NCI-H1105 (cell line): ENCODE measurements around the gene MEP1A.
"Not testable (repeated sequence)": the region's sequence is repeated elsewhere in the genome, so short reads cannot be mapped to it uniquely, and the experiment has no call there.

Experiments
- DNase-seq: peaks from one replicate; lab custom pipeline; 2025; lab: John Stamatoyannopoulos, UW

Gene MEP1A

DNA sequence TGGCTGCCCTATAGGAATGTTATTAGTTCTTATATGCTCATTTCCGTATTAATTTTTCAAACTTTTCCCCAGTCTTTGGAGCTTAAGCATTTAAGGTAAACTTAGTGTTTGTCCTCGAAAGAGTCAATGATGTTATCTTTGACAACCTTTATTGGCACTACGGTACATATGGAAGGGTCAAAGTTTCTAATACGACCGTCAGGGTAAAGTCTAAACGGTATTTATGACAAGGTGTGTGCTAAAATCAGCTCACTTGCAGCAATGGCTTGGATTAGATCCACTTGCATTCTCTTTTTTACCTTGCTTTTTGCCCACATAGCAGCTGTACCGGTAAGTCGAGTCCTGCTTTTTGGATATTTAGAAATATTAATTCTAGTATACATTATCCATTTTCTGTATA lies at the start of gene MEP1A:
Gene MEP1A, plus strand, starts transcription at position 252 of the 400 bp plus-strand sequence. Its CDS starts 10 bp downstream, at position 262.
- DNase-seq = no peak

GRCh38 chr6:46743425-46744158 lies 49.6 kb upstream of the MEP1A start:
- no peak for DNase-seq

- DNase-seq = not testable (repeated sequence)
These were observed 48.9 kb upstream of the MEP1A start for GRCh38 chr6:46744159-46744725.

- DNase-seq = no peak
These were observed 47.2 kb upstream of the MEP1A start for GRCh38 chr6:46745973-46746372.

DNA sequence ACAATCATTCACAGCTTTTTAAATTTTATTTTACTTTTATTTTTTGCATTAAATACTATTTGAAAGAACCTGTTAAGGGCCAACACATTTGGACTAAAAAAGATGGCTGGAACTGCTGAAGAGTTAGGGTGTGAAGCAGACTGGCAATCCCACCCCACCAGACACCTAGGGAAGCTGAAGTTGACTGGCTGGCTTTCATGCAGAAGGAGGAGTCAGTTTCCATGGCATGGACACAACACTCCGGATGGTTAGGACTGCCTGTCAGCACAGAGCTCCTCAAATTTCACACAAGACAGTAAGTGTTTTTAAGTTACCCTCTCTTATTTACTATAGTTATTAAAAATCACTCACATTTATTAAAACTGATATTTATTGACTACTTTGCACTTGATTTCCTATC lies 46.5 kb upstream of the MEP1A start, which contains the start of gene ANKRD66:
Gene ANKRD66, plus strand, starts transcription at position 238 of the 400 bp plus-strand sequence. CDS start 5,016 bp downstream, outside the sequence.
- no peak for DNase-seq

- DNase-seq = no peak
These were observed 44.2 kb upstream of the MEP1A start for GRCh38 chr6:46748940-46749503.

DNA sequence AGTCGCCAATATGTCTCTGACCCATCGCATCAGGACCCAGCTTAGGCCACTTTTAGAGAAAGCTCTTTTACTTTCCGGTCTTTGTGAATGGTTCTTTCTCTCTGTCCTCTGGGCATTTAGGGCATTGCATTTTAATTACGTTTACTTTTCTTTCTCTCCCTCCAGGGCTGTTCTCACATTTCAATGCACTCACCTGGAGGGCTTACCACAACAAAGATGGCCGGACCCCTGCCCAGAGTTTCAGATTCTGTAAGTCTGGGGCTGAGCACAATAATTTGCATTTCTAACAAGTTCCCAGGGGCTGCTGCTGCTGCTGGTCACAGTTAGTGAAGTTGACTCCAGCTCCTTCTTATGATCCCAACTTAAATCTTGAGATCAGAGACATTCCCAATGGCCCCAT lies 43.5 kb upstream of the MEP1A start:
- DNase-seq = no peak

DNA sequence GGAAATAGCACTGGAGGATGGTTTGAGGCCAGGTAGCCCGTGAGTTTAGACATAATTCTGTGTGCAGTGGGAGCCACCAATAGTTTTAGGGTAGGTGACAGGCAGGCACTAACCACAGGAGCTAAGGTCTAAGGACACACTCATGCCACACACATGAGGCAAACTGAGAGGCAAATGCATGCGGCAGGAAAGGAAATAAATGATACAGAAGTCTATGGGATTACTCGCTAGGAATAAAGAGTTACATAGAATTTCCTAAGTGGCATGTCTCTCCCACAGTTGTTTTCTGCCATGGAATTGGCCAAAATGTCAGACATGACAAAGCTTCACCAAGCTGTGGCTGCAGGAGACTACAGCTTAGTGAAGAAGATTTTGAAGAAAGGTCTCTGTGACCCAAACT lies 41.5 kb upstream of the MEP1A start:
- DNase-seq = no peak

DNA sequence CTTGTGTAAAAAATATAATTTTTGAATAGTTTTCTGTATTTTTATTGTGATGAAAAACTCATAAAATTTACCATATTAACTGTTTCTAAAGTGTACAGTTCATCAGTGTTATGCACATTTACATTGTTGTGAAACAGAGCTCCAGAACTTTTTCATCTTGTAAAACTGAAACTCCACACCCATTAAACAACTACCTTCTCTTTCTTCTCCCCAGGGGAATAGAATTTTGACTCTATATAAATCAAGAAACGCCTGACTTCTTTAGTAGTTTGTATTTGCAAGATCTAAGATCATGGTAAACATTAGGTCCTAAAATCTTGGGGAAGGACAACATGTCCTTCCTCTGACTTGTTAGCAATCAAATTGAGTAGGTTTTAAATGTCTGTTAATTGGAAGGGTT lies 37.3 kb upstream of the MEP1A start:
- DNase-seq = no peak

DNA sequence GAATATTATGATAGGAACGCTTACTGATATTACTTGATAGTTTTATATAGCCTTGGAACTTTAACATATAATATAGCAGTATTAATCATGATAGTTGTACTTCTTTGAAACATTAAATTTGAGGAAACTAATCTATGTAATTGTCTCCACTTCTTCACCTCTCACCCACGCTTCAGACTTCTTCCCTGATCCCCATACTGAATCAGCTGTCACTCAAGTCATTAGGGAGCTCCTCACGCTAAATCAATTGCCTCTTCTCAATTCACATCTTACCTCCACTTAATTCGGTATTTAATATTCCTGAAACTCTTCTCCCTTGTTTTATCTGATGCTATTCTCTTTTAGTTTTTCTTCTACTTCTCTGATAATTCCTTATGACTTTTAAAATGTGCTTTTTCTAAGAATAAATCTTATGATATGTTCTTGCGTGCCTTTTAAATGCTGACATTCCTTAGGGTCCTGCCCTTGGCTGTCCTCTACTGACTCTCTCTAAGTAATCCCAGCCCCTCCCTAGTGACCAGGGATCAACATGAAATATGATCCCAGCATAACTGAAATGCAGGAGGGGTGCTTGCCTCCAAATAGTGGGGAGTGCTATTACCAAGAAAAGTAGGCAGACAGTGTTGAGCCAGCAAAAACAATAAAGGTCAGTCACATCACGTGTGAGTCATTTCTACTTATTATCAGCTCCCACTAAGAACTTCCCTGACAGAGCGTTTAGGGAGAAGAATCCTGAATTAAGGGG lies 36.5 kb upstream of the MEP1A start:
- no peak for DNase-seq

GRCh38 chr6:46757214-46757596 lies 36.0 kb upstream of the MEP1A start:
- no peak for DNase-seq

- DNase-seq = no peak
These were observed 34.0 kb upstream of the MEP1A start for GRCh38 chr6:46758960-46759753.

DNA sequence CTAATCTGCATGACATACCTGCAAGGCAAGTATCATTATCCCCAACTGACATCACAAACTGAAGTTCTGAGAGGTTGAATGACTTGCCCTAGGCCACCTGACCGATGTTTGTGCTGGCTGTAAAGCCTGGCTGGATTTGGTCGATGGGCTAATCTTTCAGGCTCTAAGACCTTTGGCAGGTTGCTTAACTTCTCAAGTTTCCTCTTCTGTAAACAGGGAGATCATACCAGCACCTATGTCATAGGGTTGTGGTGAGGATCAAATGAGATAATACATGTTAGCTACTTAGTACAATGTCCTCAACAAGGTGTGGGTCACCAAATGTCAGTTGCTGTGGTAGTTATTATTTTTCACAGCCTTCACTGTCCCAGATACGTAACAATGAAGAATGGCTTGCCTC lies 32.3 kb upstream of the MEP1A start:
- no peak for DNase-seq

DNA sequence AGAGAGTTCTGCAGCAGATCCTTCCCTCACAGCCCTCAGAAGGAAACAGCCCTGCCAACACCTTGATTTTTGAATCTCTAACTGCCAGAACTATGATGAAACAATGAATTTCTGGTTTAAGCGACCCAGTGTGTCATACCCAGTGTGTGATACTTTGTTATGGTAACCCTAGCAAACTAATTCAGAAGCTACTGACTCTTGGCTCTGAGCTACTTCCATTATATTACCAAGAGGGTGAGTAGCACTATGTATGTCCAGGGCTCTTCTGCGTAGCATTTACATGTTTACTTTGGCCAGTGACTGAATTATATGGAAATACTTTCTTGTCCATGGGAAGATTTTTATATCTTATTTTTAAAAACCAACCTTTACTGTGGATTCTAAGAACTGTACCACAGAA lies 29.7 kb upstream of the MEP1A start:
- no peak for DNase-seq

- DNase-seq = not testable (repeated sequence)
These were observed 28.9 kb upstream of the MEP1A start for GRCh38 chr6:46764280-46764679.

DNA sequence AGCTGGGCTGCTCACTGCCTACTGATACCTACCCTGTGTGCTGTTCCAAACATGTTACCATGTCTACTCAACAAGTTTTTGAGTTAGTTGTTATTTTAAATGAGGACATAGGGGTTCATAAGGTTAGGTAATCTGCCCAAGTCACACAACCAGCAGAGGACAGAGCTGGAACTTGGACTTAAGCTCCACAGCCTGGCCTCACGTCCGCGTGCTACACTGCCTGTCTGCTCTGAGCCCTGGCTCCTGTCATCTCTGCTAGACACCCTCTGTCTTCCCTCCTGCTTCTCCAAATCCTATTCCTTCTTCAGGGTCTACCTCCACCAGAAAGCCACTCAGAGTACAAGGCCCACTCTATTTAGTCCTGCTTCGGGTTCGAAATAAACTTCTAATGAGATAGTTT lies 28.2 kb upstream of the MEP1A start:
- no peak for DNase-seq

DNA sequence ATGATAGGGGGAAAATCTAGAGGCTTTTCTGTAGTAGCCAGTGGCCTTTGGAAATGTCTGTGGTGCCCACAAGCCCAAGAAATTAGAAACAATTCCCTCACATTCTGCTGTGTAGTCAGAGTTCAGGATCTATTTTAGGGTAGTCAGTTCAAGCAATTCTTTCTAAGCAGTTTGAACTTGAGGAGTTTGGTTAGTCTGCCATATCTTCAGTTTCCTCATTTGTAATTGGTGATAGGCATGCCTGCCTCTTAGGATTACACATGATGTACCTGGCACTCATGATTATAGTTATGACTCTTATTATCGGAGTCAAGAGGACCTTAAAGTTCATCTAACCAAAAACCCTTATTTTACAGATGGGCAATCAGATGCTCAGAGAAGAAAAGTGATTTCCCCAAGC lies 21.2 kb upstream of the MEP1A start:
- no peak for DNase-seq

DNA sequence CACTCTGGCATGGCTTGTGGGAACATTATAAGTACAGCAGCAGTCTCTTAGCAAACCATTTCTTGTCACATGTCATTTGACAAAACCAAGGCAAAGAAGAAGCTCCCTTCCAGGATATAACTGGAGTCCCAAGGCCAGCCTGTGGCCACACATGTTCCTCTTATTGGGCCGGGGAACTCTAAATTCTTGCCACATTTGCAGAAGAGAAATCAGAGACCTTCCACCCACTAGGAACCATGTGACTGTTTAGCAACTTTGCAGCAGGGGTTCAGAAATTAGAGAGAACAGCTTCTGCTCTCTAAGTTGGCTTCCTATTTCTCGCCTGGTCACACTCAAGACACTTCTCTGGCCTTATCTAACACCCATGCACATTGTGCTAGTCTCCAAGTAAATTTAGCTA lies 20.4 kb upstream of the MEP1A start:
- DNase-seq = no peak

GRCh38 chr6:46773201-46773855 lies 19.9 kb upstream of the MEP1A start:
- DNase-seq = no peak

GRCh38 chr6:46774736-46775135 lies 18.5 kb upstream of the MEP1A start:
- DNase-seq = not testable (repeated sequence)

GRCh38 chr6:46776070-46776712 lies 17.0 kb upstream of the MEP1A start:
- no peak for DNase-seq
